Loucy (cell line): Measurements from ENCODE around the gene RPS3A.

ENCODE experiments used
- EZH2phosphoT487 ChIP-seq: fragments of 200-600 bp; IDR thresholded peaks from 2 replicates; pipeline ENCODE4 v1.6.1; 2018; ENCODE audit warnings: antibody characterized with exemption, mild to moderate bottlenecking, moderate library complexity, borderline replicate concordance
- TF ChIP-seq, protein P1 (sequence below): fragments of 200-600 bp; sonication (generic); conservative IDR thresholded peaks from 2 replicates; pipeline ENCODE4 v1.5.1; 2014; ENCODE audit warnings: mild to moderate bottlenecking, antibody characterized with exemption, low read length

- TF ChIP-seq, protein P1, sequence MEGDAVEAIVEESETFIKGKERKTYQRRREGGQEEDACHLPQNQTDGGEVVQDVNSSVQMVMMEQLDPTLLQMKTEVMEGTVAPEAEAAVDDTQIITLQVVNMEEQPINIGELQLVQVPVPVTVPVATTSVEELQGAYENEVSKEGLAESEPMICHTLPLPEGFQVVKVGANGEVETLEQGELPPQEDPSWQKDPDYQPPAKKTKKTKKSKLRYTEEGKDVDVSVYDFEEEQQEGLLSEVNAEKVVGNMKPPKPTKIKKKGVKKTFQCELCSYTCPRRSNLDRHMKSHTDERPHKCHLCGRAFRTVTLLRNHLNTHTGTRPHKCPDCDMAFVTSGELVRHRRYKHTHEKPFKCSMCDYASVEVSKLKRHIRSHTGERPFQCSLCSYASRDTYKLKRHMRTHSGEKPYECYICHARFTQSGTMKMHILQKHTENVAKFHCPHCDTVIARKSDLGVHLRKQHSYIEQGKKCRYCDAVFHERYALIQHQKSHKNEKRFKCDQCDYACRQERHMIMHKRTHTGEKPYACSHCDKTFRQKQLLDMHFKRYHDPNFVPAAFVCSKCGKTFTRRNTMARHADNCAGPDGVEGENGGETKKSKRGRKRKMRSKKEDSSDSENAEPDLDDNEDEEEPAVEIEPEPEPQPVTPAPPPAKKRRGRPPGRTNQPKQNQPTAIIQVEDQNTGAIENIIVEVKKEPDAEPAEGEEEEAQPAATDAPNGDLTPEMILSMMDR = no peak
- no peak for TF ChIP-seq EZH2phosphoT487
These were observed 5.1 kb upstream of the RPS3A start for GRCh38 chr4:151094290-151094751.
